GM21619 (cell line): ENCODE measurements around the gene LHX2.

Experiments used
- ATAC-seq: cut with Tn5 transposase; IDR thresholded peaks from one replicate; pipeline ENCODE4 v1.9.1; 2021; ENCODE audit not compliant: unreplicated experiment

The LHX2 gene

GRCh38 chr9:124012368-124013301 is 1.1 kb downstream of the LHX2 start:
- no peak for ATAC-seq

DNA sequence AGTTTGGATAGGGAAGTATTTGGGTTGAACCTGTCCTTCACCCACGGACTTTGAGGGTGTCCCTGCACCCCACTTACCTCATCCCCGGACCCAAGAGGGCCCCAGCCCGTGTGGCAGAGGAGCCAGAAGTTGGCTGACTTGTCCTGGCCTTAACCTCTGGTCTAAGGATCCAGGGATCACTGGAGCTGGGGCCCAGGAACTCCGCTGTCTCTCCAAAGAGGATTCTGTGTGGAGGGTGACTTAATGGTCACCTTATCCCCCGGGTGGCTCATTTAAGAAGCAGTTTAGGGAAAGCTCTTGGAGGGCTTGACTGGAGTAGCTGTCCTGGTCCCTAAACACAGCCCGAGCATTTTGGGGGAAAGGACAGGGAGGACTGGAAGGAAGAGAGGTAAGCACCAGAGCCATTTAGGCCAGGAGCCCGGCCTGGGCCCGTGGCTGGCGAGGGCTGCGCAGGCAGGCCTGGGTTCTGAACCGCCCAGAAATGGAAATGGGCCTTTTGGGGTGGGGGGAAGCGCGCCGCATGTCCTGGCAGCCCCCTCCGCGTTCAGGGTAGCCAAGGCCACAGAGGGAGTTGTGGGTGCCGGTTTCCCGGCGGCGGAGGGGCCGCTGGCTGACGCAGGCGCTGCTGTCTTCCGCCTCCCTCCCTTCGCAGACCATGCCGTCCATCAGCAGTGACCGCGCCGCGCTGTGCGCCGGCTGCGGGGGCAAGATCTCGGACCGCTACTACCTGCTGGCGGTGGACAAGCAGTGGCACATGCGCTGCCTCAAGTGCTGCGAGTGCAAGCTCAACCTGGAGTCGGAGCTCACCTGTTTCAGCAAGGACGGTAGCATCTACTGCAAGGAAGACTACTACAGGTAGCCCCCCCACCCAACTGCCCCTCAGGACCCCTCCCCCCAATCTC is 2.0 kb downstream of the LHX2 start:
- ATAC-seq = no peak

- no peak for ATAC-seq
Observed at GRCh38 chr9:124014211-124014955, 2.8 kb downstream of the LHX2 start.

- ATAC-seq = no peak
Observed at GRCh38 chr9:124014956-124015660, 3.5 kb downstream of the LHX2 start.

DNA sequence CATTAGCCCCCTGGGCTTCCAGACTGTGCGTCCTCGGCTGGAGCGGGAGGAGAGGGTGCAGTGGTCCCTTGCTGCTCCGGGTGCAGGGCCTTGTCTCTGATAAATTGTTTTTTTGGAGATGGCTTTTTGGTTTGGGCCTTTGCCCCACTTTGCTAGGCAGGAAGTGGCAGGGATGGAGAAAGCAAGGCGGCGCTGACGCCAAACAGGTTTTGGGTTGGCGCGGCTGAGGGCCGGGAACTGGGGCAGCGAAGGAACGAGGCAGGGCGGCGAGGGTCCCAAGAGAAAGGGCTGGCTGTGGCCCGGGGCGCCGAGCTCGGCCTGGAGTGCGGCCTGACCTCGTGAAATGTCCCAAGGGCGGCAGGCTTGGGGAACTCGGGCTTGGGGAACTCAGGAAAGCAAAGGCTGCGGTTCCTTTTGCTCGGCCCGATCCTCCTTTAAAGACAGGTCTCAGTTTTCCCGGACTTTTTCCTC is 4.1 kb downstream of the LHX2 start:
- ATAC-seq = no peak

- no peak for ATAC-seq
Observed at GRCh38 chr9:124016175-124017050, 4.8 kb downstream of the LHX2 start.

- ATAC-seq = no peak
Observed at GRCh38 chr9:124017051-124017928, 5.7 kb downstream of the LHX2 start.

DNA sequence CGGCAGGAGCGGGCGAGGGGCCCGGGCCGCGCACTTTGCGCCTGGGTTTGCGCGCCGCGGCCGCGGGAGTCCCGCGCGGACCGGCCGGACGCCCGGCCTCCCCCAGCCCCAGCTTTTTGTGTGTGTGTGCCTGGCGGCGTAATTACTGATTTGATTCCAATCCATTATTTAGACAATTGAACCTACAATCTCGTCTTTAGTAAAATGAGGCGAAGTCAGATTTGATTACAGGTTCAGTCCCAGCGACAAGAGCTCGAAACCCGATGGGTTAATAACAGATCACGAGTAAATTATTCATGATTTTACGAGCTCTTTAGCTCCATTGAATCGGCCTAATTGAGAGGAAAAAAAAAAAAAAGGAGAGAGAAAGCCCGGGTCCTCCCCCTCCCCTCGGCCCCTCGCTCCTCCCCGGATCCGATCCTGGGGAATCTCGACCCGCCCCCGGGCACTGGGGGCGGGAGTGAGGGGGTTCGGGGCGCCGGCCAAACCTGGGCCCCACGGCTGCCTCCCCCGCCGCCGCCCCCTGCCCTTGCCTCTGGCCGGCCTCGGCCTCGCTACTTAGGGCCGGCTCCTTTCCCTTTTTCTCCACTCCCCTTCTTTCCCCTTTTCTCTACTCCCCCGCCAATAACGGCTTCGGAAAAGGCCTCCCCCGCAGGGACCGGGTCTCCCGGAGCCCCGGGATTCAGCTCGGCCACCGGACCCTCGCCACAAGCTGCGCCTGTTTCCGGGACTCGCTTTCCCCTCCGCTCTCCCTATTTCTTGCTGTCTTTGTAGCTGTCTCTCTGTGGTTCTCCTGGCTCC is 6.6 kb downstream of the LHX2 start:
- ATAC-seq = no peak

DNA sequence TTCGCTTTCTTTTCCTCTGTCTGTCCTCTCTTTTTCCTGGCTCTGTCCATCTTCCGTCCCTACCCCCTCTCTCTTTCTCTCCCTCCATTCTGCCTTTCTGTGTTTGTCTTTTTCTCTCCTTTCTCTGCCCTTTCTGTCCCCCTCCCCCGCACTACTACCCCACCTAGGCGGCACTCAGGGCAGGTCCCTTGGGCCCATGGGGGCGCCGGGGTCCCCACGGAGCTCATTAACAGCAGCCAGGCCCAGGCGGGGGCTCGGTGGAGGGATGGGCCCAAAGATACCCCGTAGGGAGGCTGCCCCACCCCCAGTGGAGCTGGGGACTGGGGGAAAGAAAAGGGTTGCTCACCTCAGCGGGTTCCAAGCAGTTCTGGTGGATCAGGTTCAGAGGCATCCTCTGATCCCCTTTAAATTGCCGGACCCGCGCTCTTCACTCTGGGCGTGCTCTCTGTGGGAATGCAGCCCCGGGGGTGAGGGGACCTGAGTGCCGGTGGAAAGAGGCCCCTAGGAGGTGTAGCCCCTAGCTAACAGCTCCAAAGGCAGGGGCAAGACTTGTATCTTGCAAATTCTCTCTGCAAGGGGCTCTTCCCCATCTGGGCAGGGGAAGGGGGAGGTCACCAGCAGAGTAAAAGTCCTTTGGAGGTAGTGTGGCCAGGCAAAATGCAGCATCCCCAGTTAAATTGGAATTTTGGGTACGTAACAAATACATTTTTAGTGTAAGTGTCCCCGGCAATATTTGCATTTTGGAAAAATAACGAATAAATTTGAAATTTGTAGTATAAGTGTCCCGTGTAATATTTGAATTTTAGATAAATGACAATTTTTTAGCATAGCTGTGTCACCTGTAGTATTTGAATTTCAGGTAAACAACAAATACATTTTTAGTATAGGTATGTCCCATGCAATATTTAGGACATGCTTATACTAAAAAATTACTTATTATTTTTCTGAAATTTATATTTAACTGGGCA is 7.4 kb downstream of the LHX2 start:
- ATAC-seq = no peak

DNA sequence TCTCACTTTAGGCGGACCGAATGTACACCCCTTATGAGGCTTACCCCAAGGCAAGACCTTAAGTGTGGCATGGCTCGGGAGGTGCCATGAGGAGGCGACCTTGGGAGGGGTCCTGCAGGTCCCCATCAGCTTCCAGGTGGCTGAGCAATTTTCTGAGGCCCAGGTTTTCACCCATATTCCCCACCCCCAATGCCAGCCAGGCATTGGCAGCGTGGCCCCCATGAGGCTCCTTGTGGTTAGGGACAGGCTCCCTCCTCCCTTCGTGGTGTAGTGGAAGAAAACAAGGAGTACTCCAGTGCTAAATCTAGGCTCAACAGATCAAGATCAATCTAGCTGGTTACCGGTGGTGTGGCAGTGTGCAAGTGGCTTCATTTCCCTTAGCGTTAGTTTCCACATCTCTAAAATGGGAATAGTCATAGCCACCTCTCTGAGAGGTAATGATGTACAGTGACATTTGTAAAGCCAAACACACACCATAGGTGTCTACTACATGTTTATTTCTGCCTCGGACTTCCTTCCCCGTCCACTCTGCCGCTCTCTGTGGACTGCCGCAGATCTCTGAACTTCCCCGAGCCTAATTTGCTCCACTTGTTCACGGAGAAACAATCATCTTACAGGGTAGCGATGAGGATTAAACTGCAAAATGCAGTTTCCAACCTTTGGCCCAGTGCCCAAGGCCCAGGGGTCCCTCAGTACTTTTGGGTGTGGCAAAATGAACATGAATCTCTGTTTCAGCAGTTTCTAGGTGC is 8.4 kb downstream of the LHX2 start:
- no peak for ATAC-seq

DNA sequence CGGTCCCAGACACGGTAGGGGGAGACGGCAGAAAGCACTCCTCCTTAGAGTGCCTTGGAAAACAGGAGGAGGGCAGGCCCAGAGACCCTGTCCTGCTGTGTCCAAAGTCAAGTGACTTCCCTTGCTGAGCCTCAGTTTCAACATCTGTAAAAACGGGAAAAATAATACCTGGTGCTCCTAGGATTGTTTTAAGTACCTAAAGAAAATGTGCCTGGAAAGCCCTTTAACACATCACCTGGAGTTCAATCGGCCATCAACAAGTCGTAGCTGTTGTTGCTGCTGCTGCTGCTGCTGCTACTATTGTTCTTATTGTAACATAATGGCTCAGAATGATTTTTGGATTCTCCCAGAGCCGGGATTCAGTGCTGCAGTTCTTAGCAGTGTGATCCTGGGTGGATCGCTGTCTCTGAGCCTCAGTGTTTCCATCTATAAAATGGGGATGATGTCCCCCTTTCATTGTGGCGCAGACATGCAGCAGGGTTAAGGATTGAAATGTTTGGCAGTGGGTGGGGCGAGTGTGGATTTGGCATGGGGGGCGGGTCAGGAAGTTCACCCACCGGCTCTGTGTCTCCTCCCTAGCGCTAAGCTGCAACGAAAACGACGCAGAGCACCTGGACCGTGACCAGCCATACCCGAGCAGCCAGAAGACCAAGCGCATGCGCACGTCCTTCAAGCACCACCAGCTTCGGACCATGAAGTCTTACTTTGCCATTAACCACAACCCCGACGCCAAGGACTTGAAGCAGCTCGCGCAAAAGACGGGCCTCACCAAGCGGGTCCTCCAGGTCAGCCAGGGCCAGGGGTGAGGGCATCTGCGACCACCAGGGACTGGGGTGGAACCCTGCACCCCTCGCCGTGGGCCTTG is 9.2 kb downstream of the LHX2 start:
- no peak for ATAC-seq

DNA sequence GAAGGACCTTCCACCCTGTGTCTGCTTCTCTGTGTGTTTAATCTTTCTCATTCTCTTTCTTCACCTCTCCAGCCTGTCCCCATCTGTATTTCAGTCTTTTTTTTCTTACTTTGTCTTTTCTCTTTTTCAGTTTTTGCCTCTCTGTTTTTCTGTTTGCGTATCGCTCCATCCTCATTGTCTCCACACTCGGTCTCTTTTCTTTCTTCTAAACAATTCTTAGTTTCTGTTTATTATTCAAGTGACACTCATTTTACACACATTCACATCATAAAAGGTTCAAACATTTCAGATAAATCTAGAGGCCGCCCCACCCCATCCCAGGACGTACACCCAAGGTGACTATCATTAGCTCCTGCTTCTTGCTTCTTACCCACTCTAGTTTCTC is 9.8 kb downstream of the LHX2 start:
- ATAC-seq = no peak

- no peak for ATAC-seq
Observed at GRCh38 chr9:124022201-124023121, 10.9 kb downstream of the LHX2 start.

GRCh38 chr9:124024107-124024506 is 12.5 kb downstream of the LHX2 start:
- ATAC-seq = no peak
